Measurements from ENCODE around the gene CDYL2.

DNA sequence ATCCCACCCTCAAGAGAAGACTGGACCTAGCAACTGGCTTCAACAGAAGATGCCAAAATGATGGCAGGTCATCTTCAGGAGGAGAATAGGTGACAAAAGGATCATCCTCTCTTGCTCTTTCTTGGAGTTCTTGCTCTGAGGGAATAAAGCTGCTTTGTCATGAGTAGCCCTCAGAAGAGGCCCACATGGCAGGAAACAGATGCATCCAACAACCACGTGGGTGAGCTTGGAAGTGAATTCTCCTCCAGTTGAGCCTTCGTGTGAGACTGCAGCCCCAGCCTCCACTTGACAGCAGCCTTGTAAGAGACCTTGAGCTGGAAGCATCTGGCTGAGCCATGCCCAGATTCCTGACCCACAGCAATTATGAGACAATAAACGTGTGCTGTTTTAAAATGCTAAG lies 176.1 kb downstream of the CDYL2 start:
- TF ChIP-seq CTCF (IDR thresholded peaks at IDR 0.05) (no peak), POLR2A (IDR thresholded peaks at IDR 0.05) (no peak), POLR2AphosphoS5 (IDR thresholded peaks at IDR 0.05; ENCODE audit: insufficient read depth in 1 of 2, low read depth in 1 of 2) (no peak)
